Cerebellar cortex (tissue), 1 donor: ENCODE data around the gene PRR12.
A peak's percentile ranks its signal among the peaks of the same experiment; 100 is the strongest.

Experiments
- DNase-seq: peaks from one replicate; pipeline ENCODE4 v3.0.0-alpha.2; 2015; ENCODE audit warnings: low spot score

Gene PRR12

GRCh38 chr19:49590971-49591730 lies at the start of gene PRR12:
Gene PRR12, plus strand, starts transcription at chr19:49591182. Its CDS starts 473 bp downstream, at chr19:49591655.
- peak; percentile 78 for DNase-seq

GRCh38 chr19:49541914-49542313 lies 49.1 kb upstream of the PRR12 start:
- no peak for DNase-seq

GRCh38 chr19:49542446-49542845 lies 48.5 kb upstream of the PRR12 start:
- no peak for DNase-seq

- DNase-seq: no peak
Observed at GRCh38 chr19:49543032-49543431, 48.0 kb upstream of the PRR12 start.

- DNase-seq: no peak
Observed at GRCh38 chr19:49544154-49544553, 46.8 kb upstream of the PRR12 start.

GRCh38 chr19:49546825-49547565 lies 44.0 kb upstream of the PRR12 start:
- DNase-seq: peak; percentile 94

GRCh38 chr19:49549045-49549444 lies 41.9 kb upstream of the PRR12 start:
- no peak for DNase-seq

- no peak for DNase-seq
Observed at GRCh38 chr19:49551531-49551930, 39.5 kb upstream of the PRR12 start.

- no peak for DNase-seq
Observed at GRCh38 chr19:49552749-49553148, 38.2 kb upstream of the PRR12 start.

GRCh38 chr19:49553451-49554271 lies 37.3 kb upstream of the PRR12 start:
- DNase-seq: no peak

- no peak for DNase-seq
Observed at GRCh38 chr19:49554701-49555181, 36.2 kb upstream of the PRR12 start.

- DNase-seq: no peak
Observed at GRCh38 chr19:49555600-49556411, 35.2 kb upstream of the PRR12 start.

GRCh38 chr19:49556412-49557398 lies 34.3 kb upstream of the PRR12 start:
- no peak for DNase-seq

GRCh38 chr19:49557641-49558325 lies 33.2 kb upstream of the PRR12 start:
- DNase-seq: no peak

GRCh38 chr19:49558591-49558990 lies 32.4 kb upstream of the PRR12 start:
- DNase-seq: no peak

GRCh38 chr19:49559443-49559842 lies 31.5 kb upstream of the PRR12 start:
- no peak for DNase-seq

GRCh38 chr19:49559928-49560327 lies 31.1 kb upstream of the PRR12 start:
- DNase-seq: no peak

- DNase-seq: no peak
Observed at GRCh38 chr19:49560358-49560900, 30.6 kb upstream of the PRR12 start.

- no peak for DNase-seq
Observed at GRCh38 chr19:49564616-49565045, 26.4 kb upstream of the PRR12 start.
